HG03342 (cell line): ENCODE data around the gene MAGI2.

ENCODE experiments used
- ATAC-seq: cut with Tn5 transposase; IDR thresholded peaks from one replicate; pipeline ENCODE4 v1.9.1; 2021; ENCODE audit warnings: mild to moderate bottlenecking, moderate library complexity; ENCODE audit not compliant: unreplicated experiment

Gene MAGI2

DNA sequence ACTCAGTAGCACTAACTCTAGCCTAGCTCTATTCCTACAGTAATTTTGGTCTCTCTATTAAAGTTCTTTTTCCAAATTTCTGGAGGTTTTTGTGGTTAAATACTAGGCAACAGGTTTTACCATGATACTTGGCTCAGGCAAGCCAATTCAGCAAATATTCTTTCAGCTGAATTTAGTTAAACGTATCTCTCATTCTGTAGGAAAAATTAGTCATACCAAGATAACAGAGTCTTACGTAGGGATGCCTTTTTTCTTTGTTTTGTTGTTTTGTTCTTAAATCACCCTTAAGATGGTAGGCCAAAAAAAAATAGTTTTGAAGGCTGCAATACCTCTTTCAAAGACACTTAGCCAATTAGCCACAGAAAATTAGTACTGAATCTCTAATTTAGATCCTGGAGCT lies 180.5 kb downstream of the MAGI2 start:
- ATAC-seq, result no peak

- peak; percentile 90 for ATAC-seq
Observed at GRCh38 chr7:79272066-79272669, 181.3 kb downstream of the MAGI2 start.

GRCh38 chr7:79268730-79269129 lies 184.7 kb downstream of the MAGI2 start:
- no peak for ATAC-seq

DNA sequence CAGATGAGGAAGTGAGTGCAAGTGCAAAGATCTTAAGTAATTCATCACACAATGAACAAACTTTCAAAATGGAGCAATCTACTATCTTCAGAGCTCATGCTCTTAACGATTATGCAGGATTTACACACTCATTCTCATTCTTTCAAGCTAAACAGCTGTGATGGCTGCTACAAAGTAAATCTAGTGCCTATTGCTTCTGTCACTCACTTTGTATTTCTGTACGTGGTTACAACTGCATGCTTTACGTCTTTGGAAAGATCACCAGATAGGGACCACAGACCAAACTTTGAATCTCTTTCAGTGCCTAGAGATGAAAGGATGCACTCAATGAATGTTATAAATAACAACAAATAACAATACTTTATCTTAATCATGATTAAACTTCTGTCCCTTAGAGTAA lies 194.6 kb downstream of the MAGI2 start:
- no peak for ATAC-seq

- no peak for ATAC-seq
Observed at GRCh38 chr7:79257959-79258358, 195.5 kb downstream of the MAGI2 start.

- no peak for ATAC-seq
Observed at GRCh38 chr7:79245623-79246249, 207.7 kb downstream of the MAGI2 start.

- ATAC-seq, result no peak
Observed at GRCh38 chr7:79244482-79244881, 209.0 kb downstream of the MAGI2 start.

DNA sequence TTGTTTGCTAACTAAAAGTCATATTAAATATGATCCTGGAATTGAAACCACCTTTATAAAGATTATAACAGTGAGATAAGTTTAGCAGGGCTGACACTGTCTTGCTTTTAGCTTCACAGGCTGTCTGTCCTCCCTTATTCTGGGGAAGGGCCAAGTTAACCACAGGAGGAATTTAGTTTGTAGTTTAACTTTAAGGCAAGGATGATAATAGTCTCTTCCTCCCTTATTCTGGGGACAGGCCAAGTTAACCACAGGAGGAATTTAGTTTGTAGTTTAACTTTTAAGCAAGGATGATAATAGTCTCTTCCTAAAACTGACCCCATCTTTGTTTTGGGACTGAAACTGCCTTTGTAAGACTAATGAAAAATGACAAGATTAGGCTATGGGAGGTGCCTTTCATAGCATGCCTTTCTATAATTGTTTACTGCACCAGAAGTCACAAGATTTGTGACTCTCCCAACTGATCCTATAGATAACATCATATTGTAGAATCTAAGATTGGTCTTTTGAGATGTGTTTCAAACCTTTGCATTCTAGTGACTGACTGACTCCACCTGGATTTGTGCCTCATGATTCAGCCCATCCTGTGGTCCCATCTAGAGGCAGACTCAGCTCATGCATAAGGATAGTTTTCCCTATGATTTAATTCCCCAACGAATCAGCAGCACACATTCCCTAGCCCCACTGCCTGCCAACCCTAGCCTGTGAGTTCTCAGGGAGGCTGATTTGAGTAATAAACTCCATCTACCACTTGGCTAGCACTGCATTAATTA lies 212.0 kb downstream of the MAGI2 start:
- no peak for ATAC-seq

DNA sequence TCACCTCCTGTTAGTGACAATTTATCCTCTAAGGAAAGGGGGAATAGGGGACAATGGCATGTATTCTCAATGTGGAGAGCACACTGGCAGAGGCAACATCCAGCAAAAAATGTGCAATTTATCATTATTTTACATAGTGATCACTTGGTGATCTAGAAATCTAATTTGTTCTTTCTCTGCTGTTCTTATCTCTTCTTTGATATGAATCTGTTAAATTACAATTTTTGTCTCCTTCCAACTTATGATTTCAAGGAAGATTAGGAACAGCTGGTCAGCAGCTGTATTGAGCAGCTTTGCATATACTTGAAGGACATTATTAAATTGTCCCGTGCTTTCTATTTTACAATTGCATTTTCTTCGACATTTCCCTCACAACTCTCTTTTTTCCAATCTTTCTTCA lies 213.1 kb downstream of the MAGI2 start:
- ATAC-seq, result no peak

DNA sequence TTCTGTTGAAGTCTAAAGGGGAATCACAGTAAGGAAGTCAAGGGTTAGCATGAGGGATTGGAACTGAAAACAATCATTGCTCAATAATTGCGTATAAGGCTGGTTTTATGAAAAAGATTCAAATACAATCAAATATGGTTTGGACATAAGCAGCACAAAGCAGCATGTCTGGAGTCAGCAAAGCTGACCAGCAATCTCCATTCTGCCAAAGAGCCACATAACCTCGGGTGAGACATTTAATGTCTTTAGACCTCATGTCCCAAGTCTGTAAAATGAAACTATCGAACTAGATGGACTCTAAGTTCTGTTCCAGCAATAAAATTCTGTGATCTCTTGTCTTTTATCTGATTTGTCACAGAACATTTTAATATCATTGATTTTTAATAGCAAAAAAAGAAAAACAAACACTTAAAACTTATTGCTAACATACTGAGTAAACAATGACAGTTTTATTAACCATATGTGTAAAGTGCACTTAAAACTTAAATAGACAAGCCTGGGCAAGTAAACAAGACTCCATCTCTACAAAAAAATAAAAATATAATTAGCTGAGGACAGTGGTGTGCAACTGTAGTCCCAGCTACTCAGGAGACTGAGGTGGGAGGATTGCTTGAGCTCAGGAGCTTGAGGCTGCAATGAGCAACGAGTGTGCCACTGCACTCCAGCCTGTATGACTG lies 217.0 kb downstream of the MAGI2 start:
- no peak for ATAC-seq

DNA sequence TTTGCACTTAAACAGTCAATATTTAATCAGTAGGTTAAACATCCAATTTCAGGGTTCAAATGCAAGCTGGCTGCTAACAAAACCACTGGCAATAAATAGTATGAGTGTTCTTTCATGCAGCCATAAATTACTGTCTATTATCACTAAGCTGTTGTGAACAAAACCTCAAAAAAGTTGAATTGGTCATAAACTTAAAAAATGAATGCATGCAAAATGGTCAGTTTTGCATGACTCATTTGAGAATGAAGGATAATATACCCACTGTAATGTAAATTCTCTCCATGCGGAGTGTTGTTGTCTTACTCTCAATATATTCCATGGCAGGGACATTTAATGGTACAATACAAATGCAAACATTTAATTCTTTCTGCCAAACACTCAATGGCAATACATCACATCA lies 226.4 kb downstream of the MAGI2 start:
- ATAC-seq, result no peak

- no peak for ATAC-seq
Observed at GRCh38 chr7:79221211-79221610, 232.3 kb downstream of the MAGI2 start.

- no peak for ATAC-seq
Observed at GRCh38 chr7:79217976-79218626, 235.4 kb downstream of the MAGI2 start.

DNA sequence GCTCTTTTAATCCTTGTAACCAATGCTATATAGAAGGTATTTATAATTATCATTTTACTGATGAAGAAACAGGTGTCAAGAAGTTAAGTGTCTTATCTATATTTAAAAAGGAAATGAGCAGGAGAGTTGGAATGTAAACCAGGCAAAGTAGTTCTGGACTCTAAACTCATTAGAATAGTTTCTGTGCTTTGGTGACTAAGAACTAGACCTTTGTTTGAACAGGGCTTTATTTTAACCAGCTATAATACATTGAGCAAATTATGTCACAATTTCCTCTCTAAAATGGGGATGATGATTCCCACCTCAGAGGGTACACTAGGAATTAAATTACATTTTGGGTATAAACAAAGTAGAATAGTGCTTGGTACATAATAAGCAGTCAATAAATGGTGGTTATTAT lies 236.0 kb downstream of the MAGI2 start:
- no peak for ATAC-seq

GRCh38 chr7:79216236-79216635 lies 237.2 kb downstream of the MAGI2 start:
- ATAC-seq, result no peak

DNA sequence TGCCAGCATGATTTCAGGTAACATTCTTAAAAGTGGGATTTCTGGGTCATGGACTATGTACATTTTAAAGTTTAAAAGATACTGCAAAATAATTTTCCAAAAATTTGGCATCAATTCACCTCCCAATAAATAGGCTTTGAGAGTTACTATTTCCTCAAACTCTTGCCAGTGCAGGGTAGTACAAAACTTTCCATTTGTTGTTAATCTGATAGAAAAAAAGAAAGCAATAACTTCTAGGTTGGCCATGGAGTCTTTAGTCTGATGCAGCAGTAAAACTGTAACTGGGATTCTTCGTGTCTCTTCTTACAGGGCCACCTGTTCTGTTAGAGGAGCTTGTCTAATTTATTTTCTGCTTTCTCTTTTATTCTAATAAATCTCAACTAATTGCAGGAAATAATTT lies 241.1 kb downstream of the MAGI2 start:
- no peak for ATAC-seq

DNA sequence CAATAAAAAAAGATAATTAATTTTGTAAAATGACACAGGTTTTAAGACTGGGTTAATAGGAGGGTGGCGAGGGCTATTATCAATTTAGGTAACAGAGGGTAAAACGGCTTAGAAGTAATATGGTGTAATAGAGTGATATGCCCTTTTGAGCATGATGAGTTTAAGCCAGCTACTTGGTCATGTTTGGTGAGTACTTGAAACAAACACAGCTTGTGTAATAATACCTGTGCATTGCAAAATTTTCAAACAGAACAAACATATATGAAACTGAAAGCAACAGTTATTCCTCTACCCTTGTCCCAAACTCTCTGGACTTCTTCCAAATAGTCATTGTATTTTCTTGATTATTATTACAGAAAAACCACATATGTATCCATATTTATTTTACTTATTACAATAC lies 241.7 kb downstream of the MAGI2 start:
- ATAC-seq, result no peak

- no peak for ATAC-seq
Observed at GRCh38 chr7:79199961-79200360, 253.5 kb downstream of the MAGI2 start.

GRCh38 chr7:79199266-79199665 lies 254.2 kb downstream of the MAGI2 start:
- ATAC-seq, result no peak

DNA sequence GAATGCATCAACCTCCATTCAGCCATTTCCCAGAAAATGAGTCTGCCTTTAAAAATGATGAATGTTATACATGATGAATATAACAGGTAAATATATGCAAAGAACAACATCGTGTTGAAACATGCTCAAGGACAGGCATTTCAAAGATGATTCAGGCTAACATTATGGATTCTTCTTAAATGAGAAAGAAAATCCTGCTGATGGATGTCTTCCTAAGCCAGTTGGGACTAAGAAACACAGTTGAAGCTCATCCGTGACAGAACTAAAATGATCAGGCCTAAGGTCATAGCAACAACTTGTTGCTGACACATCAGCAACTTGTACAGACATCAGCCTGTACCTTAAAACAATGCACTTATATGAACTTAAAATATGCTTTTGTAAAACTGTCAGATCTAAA lies 267.9 kb downstream of the MAGI2 start:
- ATAC-seq, result no peak

DNA sequence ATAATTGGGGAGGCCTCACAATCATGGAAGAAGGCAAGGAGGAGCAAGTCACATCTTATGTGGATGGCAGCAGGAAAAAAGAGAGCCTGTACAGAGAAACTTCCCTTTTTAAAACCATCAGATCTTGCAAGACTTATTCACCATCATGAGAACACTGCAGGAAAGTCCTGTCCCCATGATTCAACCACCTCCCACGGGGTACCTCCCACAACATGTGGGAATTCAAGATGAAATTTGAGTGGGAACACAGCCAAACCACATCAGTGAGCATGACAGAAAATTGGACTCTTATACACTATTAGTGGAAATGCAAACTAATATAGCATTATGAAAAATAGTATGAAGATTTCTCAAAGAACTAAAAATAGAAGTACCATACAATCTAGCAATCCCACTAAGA lies 271.2 kb downstream of the MAGI2 start:
- no peak for ATAC-seq
